Endodermal cell (in vitro differentiated cells): ENCODE results near the gene NHEJ1. TPM values are rescaled to one million over a fixed set of nuclear protein-coding genes. Genes with fewer than 3 reads are reported as not detected.

Experiments used
- DNase-seq: peaks from one replicate; pipeline ENCODE4 v3.0.0-alpha.2; 2017
- H3K27ac ChIP-seq: 2 replicates; pipeline ENCODE4 v1.5.1; 2013; ENCODE audit warnings: mild to moderate bottlenecking, low read depth, low read length, moderate library complexity
- H3K27me3 ChIP-seq: 2 replicates; pipeline ENCODE4 v1.6.1; 2013; ENCODE audit warnings: mild to moderate bottlenecking, low read length, moderate library complexity; ENCODE audit not compliant: insufficient read depth, control insufficient read depth, poor library complexity, severe bottlenecking
- H3K36me3 ChIP-seq: 2 replicates; pipeline ENCODE4 v1.7.0; 2013; ENCODE audit warnings: mild to moderate bottlenecking, low read length, moderate library complexity; ENCODE audit not compliant: control insufficient read depth, insufficient read depth
- H3K4me1 ChIP-seq: one replicate; pipeline ENCODE4 v1.7.0; 2013; ENCODE audit warnings: low read length; ENCODE audit not compliant: control insufficient read depth, insufficient read depth
- H3K4me3 ChIP-seq: 2 replicates; pipeline ENCODE4 v1.5.1; 2013; ENCODE audit warnings: mild to moderate bottlenecking, low read length, moderate library complexity
- H3K9ac ChIP-seq: 2 replicates; pipeline ENCODE4 v1.6.1; 2013; ENCODE audit warnings: mild to moderate bottlenecking, low read length, moderate library complexity; ENCODE audit not compliant: poor library complexity, severe bottlenecking; ENCODE audit errors: extremely low read depth
- H3K9me3 ChIP-seq: 2 replicates; pipeline ENCODE4 v1.6.1; 2013; ENCODE audit warnings: mild to moderate bottlenecking, low read length, moderate library complexity; ENCODE audit not compliant: control insufficient read depth
- H3K27ac Mint-ChIP-seq: 2 replicates; pipeline ENCODE4 v1.8.0; 2020; ENCODE audit warnings: mixed read lengths
- H3K27me3 Mint-ChIP-seq: 2 replicates; pipeline ENCODE4 v1.8.0; 2021; ENCODE audit warnings: mild to moderate bottlenecking, mixed read lengths; ENCODE audit not compliant: insufficient read depth
- H3K36me3 Mint-ChIP-seq: 2 replicates; pipeline ENCODE4 v1.8.0; 2020; ENCODE audit warnings: low read depth, mixed read lengths
- H3K4me1 Mint-ChIP-seq: 2 replicates; pipeline ENCODE4 v1.8.0; 2020; ENCODE audit warnings: mixed read lengths
- H3K4me3 Mint-ChIP-seq: 2 replicates; pipeline ENCODE4 v1.8.0; 2020; ENCODE audit warnings: mild to moderate bottlenecking, moderate library complexity, mixed read lengths
- H3K9me3 Mint-ChIP-seq: 2 replicates; pipeline ENCODE4 v1.8.0; 2020; ENCODE audit warnings: mild to moderate bottlenecking, mixed read lengths
- WGBS, 2 experiments: methylation state at CpG; one replicate each; pipeline versions ENCODE4 v1.1.5 to v1.1.7; 2013; ENCODE audit warnings: missing lambda C conversion rate in 2 of 2, mixed read lengths in 1 of 2; ENCODE audit not compliant: insufficient coverage in 1 of 2, insufficient read length in 1 of 2; 5-methylcytosine and 5-hydroxymethylcytosine counted together
- microRNA-seq: library from miRNA; unstranded; fragments of <30 nt; microRNA quantifications from one replicate; pipeline ENCODE4 v1.2.0, GENCODE V29; 2020; ENCODE audit warnings: borderline microRNAs expressed
- total RNA-seq, 2 donors: library from RNA; stranded (reverse); fragmentation: NEBNext Ultra II Directional in 1 of 2; extraction: Animal tissue kit (Norgen Biotek cat#: 25700) in 1 of 2; gene quantifications; 2 replicates in 1 of 2; 3 replicates in 1 of 2; pipeline ENCODE4 v1.2.1, GENCODE V29; 2021
- TF ChIP-seq, protein P1 (sequence below): fragments of 200-600 bp; sonication (generic); conservative IDR thresholded peaks from 2 replicates; pipeline ENCODE4 v1.5.0; 2021; ENCODE audit warnings: antibody characterized with exemption, mild to moderate bottlenecking

NHEJ1 gene
- total RNA-seq, 2 donors from 2014 or later: 16.2 to 27.4 TPM

DNA sequence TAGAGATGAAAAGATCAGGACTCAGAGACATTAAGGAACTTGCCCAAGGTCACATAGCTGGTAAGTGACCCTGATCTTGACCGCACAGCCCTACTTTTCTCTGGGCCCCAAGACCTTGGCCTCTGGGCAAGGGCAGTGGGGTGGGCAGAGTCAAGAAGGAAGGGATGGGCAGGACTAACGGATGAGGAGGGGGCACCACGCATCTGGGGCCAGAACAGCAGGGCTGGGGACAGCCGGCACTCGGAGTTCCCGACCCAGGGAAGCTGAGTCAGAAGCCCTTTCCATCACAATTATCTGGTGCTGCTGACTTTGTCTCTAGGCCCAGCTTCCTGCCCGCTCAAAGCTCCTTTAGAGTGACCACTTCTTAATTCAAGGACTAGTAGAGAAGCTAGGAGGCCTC, 133.7 kb downstream of the NHEJ1 start:
- no peak for DNase-seq

DNA sequence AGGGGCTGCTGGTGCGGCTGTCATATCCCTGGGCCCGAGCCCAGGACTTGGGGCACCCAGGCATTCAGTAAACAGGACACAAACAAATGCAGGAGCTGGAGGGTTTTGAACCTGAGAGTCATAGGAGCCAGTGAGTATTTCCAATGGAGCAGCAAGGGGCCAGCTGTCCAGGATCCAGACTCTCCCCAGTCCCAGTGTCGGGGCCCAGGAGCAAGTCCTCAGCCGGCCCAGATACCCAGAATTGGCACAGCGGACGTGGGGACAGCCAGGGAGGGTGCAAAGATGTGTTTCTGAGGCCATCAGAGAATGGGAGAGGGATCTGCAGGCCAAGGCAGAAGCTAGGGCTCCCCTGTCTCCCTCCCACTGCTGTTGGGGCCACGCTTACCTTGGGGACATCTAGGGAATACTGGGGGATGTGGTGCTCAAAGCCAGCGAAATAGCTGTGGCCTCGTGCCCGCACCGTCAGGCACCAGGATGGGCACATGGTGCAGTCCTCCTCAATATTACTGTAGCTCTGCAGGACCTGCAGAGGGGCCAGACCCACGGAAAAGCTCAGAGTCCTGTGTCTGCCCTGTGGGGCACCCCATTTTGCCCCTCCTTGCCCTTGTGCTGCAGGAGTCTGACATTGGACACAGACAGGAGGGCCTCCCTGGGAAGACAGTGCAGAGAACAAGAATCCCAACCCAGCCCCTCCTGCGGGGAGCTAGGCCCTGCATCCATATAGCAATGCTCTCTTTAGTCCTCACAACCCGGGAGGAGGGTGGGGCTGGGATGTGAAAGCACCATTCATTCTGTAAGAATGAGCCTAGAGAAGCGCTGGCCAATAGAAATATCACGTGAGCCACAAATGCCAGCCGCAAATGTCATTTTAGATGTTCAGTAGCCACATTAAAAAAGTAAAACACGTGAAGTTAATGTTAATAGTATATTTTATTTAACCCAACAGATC, 134.7 kb downstream of the NHEJ1 start:
- DNase-seq: no peak
- H3K36me3 ChIP-seq: no peaks in the 10 kb centered on the region
- no peak overlapping the region for H3K4me3 Mint-ChIP-seq
- TF ChIP-seq, protein P1, sequence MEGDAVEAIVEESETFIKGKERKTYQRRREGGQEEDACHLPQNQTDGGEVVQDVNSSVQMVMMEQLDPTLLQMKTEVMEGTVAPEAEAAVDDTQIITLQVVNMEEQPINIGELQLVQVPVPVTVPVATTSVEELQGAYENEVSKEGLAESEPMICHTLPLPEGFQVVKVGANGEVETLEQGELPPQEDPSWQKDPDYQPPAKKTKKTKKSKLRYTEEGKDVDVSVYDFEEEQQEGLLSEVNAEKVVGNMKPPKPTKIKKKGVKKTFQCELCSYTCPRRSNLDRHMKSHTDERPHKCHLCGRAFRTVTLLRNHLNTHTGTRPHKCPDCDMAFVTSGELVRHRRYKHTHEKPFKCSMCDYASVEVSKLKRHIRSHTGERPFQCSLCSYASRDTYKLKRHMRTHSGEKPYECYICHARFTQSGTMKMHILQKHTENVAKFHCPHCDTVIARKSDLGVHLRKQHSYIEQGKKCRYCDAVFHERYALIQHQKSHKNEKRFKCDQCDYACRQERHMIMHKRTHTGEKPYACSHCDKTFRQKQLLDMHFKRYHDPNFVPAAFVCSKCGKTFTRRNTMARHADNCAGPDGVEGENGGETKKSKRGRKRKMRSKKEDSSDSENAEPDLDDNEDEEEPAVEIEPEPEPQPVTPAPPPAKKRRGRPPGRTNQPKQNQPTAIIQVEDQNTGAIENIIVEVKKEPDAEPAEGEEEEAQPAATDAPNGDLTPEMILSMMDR: no peak
- no peaks in the 10 kb centered on the region for H3K9me3 Mint-ChIP-seq
- H3K4me1 Mint-ChIP-seq: peaks cover 3% of the 10 kb centered on the region
- no peaks in the 10 kb centered on the region for H3K27me3 ChIP-seq
- peaks cover 11% of the 10 kb centered on the region for H3K27me3 Mint-ChIP-seq
- WGBS, 2 experiments: 86 to 91% methylated on average over 9 to 18 of the region's 18 CpGs
- H3K36me3 Mint-ChIP-seq: no peaks in the 10 kb centered on the region
- no peak overlapping the region for H3K27ac Mint-ChIP-seq
- H3K27ac ChIP-seq: no peak overlapping the region
- no peak overlapping the region for H3K4me3 ChIP-seq
- H3K4me1 ChIP-seq: no peaks in the 10 kb centered on the region
- H3K9me3 ChIP-seq: no peaks in the 10 kb centered on the region
- H3K9ac ChIP-seq: no peak overlapping the region

More for the DNA sequence above, 133.7 kb downstream of the NHEJ1 start:
- WGBS, 2 experiments: 84 to 100% methylated on average over 1 to 7 of the region's 7 CpGs
- no peaks in the 10 kb centered on the region for H3K9me3 Mint-ChIP-seq
- Histone ChIP-seq H3K4me3 (no peak overlapping the region), H3K27me3 (no peaks in the 10 kb centered on the region), H3K4me1 (no peaks in the 10 kb centered on the region), H3K9ac (no peak overlapping the region), H3K27ac (no peak overlapping the region), H3K9me3 (no peaks in the 10 kb centered on the region), H3K36me3 (no peaks in the 10 kb centered on the region)
- H3K4me1 Mint-ChIP-seq: peaks cover 3% of the 10 kb centered on the region
- H3K36me3 Mint-ChIP-seq: no peaks in the 10 kb centered on the region
- TF ChIP-seq, protein P1: no peak
- H3K27ac Mint-ChIP-seq: no peak overlapping the region
- no peak overlapping the region for H3K4me3 Mint-ChIP-seq
- peaks cover 11% of the 10 kb centered on the region for H3K27me3 Mint-ChIP-seq

Small RNAs within 50 kb of the gene (microRNA-seq; reads per million reads assigned to microRNA genes)
- gene MIR3131: not detected

Other genes starting within 250 kb of the NHEJ1 start
- under 1 TPM; 0.81 to 0.95 TPM for gene CDK5R2, start 201.1 kb downstream of the NHEJ1 start, total RNA-seq
- gene FEV, start 175.6 kb downstream of the NHEJ1 start, total RNA-seq: not detected
- 1 to 10 TPM; 2.6 to 3.5 TPM for gene CRYBA2, start 167.4 kb downstream of the NHEJ1 start, total RNA-seq
- 1 to 10 TPM in 1 of 2 donors, under 1 TPM in 1; 0.84 to 1.5 TPM for gene CFAP65, start 119.3 kb downstream of the NHEJ1 start, total RNA-seq
- 10 to 100 TPM in 1 of 2 donors, 1 to 10 TPM in 1; 2.1 to 10.3 TPM for gene IHH, start 99.9 kb downstream of the NHEJ1 start, total RNA-seq
- gene SLC23A3, start 9.2 kb upstream of the NHEJ1 start, total RNA-seq: 1 to 10 TPM in 1 of 2 donors, under 1 TPM in 1; 0.46 to 1.9 TPM
- 10 to 100 TPM; 27.7 to 33.2 TPM for gene CNPPD1, start 16.1 kb upstream of the NHEJ1 start, total RNA-seq
- 10 to 100 TPM; 67.0 to 73.4 TPM for gene RETREG2, start 17.5 kb upstream of the NHEJ1 start, total RNA-seq
- gene ZFAND2B, start 46.0 kb upstream of the NHEJ1 start, total RNA-seq: 10 to 100 TPM; 21.7 to 22.5 TPM
- 10 to 100 TPM; 39.1 to 76.0 TPM for gene ABCB6, start 58.1 kb upstream of the NHEJ1 start, total RNA-seq
- gene ATG9A, start 68.8 kb upstream of the NHEJ1 start, total RNA-seq: 10 to 100 TPM; 45.4 to 45.7 TPM
- 10 to 100 TPM; 50.9 to 56.3 TPM for gene ANKZF1, start 69.0 kb upstream of the NHEJ1 start, total RNA-seq
- 10 to 100 TPM in 1 of 2 donors, 1 to 10 TPM in 1; 9.7 to 13.8 TPM for gene GLB1L, start 84.6 kb upstream of the NHEJ1 start, total RNA-seq
- gene STK16, start 84.7 kb upstream of the NHEJ1 start, total RNA-seq: 10 to 100 TPM; 27.3 to 37.7 TPM
- not detected for gene TUBA4B, start 92.4 kb upstream of the NHEJ1 start, total RNA-seq
- gene TUBA4A, start 93.1 kb upstream of the NHEJ1 start, total RNA-seq: 1 to 10 TPM; 4.0 to 9.5 TPM
- gene DNAJB2, start 118.6 kb upstream of the NHEJ1 start, total RNA-seq: 10 to 100 TPM; 61.9 to 80.9 TPM
- gene PTPRN, start 148.6 kb upstream of the NHEJ1 start, total RNA-seq: 1 to 10 TPM in 1 of 2 donors, under 1 TPM in 1; 0.44 to 1.1 TPM
- not detected for gene RESP18, start 171.9 kb upstream of the NHEJ1 start, total RNA-seq
- 10 to 100 TPM; 54.6 to 76.1 TPM for gene DNPEP, start 227.1 kb upstream of the NHEJ1 start, total RNA-seq